WI38 (cell line): Measurements from ENCODE around the gene CLASP1.
"Not testable (repeated sequence)": the region's sequence is repeated elsewhere in the genome, so short reads cannot be mapped to it uniquely, and the experiment has no call there.

Experiments
- H3K4me3 ChIP-seq: 2 replicates; pipeline ENCODE4 v1.5.1; 2011; ENCODE audit warnings: low read depth, mild to moderate bottlenecking, control low read depth, low read length
- TF ChIP-seq, protein P1 (sequence below): IDR thresholded peaks from 2 replicates; pipeline ENCODE4 v1.5.1; 2012; ENCODE audit warnings: low read depth, mild to moderate bottlenecking, control low read depth, low read length

The CLASP1 gene

DNA sequence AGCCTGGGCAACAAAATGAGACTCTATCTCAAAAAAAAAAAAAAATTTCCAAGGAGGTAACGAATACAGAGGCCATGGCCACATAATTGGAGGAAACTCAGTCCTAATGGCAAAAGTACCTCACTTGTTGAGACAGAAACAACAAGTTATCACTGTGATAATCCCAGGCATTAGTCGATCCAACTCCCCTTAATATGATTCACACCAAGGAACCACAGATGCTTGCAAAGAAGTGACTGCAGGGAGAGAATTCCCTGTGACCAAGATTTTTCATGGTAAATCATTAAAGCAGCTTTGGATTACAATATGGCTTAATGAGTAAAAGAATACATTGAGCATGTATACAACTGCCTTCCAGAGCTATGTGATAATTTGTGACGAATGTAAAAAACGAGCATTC lies 199.0 kb downstream of the CLASP1 start:
- no peak overlapping the region for H3K4me3 ChIP-seq
- TF ChIP-seq, protein P1, sequence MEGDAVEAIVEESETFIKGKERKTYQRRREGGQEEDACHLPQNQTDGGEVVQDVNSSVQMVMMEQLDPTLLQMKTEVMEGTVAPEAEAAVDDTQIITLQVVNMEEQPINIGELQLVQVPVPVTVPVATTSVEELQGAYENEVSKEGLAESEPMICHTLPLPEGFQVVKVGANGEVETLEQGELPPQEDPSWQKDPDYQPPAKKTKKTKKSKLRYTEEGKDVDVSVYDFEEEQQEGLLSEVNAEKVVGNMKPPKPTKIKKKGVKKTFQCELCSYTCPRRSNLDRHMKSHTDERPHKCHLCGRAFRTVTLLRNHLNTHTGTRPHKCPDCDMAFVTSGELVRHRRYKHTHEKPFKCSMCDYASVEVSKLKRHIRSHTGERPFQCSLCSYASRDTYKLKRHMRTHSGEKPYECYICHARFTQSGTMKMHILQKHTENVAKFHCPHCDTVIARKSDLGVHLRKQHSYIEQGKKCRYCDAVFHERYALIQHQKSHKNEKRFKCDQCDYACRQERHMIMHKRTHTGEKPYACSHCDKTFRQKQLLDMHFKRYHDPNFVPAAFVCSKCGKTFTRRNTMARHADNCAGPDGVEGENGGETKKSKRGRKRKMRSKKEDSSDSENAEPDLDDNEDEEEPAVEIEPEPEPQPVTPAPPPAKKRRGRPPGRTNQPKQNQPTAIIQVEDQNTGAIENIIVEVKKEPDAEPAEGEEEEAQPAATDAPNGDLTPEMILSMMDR: no peak

GRCh38 chr2:121446647-121447241 lies 202.5 kb downstream of the CLASP1 start:
- H3K4me3 ChIP-seq: no peak overlapping the region
- TF ChIP-seq, protein P1: no peak

DNA sequence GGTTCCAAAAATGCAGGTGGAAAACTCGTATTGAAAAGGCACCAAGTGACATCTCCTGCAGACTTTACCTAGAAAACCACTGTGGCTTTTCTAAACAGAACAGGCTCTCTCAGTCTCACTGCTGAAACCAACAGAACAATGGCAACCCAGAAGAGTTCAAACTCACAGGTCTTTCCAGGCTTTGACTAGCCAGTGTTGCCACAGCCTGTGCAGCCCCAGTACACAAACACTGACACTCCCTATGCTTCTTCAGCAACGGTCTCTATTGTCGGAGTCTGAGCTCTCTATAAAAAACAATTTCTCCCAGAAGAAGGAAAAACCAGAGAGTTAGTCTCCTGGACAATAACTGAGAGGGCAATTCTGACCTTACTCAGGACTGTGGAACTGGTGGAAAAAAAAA lies 206.4 kb downstream of the CLASP1 start:
- TF ChIP-seq, protein P1: no peak
- H3K4me3 ChIP-seq: no peak overlapping the region

- H3K4me3 ChIP-seq: not testable (repeated sequence)
Observed at GRCh38 chr2:121438290-121438689, 211.0 kb downstream of the CLASP1 start.

- TF ChIP-seq, protein P1: no peak
- no peak overlapping the region for H3K4me3 ChIP-seq
Observed at GRCh38 chr2:121436918-121437317, 212.3 kb downstream of the CLASP1 start.

DNA sequence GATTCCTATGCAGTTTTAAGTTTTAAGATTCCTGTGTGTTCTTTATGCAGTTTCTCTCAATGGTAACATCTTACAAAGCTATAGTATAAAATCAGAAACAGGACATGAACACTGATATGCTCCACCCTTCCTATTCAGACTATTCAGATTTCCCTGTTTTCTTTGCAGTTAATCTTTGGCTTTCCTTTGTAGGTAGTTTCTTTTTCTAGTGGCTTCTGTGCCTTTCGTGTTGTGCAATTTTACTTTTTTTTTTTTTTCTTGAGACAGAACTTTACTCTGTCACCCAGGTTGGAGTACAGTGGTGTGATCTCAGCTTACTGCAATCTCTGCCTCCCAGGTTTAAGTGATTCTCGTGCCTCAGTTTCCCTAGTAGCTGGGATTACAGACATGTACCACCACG lies 213.5 kb downstream of the CLASP1 start:
- H3K4me3 ChIP-seq: no peak overlapping the region
- TF ChIP-seq, protein P1: no peak

DNA sequence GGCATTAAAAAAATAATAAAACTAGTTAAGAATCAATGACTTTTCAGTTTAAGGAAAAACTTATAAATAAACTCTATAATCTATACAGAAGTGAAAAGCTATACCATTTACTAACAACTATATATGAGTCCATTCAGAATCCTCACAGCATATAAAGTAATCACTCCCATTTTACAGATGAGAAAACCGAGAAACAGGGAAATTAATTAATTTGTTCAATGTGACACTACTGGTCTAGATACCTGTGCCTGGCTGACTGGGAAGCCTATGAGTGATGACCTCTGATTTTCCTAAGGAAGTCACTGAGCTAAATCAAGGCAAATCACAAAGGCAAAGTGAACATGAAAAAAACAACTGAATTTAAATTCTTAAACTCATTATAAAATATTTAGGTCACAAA lies 218.0 kb downstream of the CLASP1 start:
- H3K4me3 ChIP-seq: no peak overlapping the region
- TF ChIP-seq, protein P1: no peak

DNA sequence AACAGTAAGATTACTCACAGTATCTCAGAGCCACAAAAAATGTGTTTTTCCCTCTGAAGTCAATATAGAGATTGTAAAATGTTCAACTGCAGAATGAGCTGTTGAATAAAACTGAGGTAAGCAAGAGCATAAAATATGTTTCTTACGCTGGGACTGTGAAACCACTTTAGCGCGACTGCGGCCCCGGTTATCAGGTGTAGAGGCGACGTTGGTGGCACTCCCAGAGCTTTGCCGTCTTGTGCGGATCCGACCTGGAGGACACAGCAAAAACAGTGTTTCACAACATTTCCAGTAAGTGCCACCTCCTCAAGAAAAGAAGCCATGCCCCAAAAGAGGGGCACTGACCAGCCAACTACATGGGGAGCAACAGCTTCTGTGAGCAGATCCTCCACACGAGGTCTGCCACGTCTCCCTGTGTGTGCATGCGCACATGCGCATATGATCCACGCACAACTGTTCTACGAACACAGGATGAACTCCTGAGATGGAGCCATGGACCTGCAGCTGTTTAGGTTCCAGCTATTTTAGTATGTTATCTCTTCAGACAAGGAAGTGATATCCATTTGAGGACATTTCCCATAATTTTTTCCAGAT lies 219.2 kb downstream of the CLASP1 start:
- TF ChIP-seq, protein P1: no peak
- no peak overlapping the region for H3K4me3 ChIP-seq
